Mesenchymal stem cell (in vitro differentiated cells and primary cell): ENCODE data around the gene CDK11A.

Experiments
- DNase-seq: peaks from one replicate; pipeline ENCODE4 v3.0.0-alpha.2; 2013
- H2AFZ ChIP-seq: one replicate; pipeline ENCODE4 v1.6.1; 2013; ENCODE audit warnings: low read depth, mild to moderate bottlenecking, control low read depth, inconsistent platforms, low read length, moderate library complexity
- H2AK5ac ChIP-seq: 2 replicates; pipeline ENCODE4 v1.6.1; 2013; ENCODE audit warnings: low read length, moderate library complexity, mild to moderate bottlenecking, inconsistent platforms; ENCODE audit not compliant: severe bottlenecking
- H2BK120ac ChIP-seq: one replicate; pipeline ENCODE4 v1.6.1; 2013; ENCODE audit warnings: low read depth, mild to moderate bottlenecking, inconsistent platforms, low read length, moderate library complexity
- H2BK12ac ChIP-seq, 2 experiments: one replicate each; pipeline ENCODE4 v1.6.1; 2013; ENCODE audit warnings: inconsistent platforms in 2 of 2, low read length in 2 of 2, mild to moderate bottlenecking in 2 of 2, moderate library complexity in 2 of 2, control low read depth in 1 of 2
- H2BK15ac ChIP-seq: one replicate; pipeline ENCODE4 v1.6.1; 2013; ENCODE audit warnings: mild to moderate bottlenecking, low read depth, inconsistent platforms; ENCODE audit not compliant: poor library complexity, severe bottlenecking
- H2BK5ac ChIP-seq: 2 replicates; pipeline ENCODE4 v1.6.1; 2013; ENCODE audit warnings: low read depth, mild to moderate bottlenecking, low read length, control low read depth, inconsistent platforms; ENCODE audit not compliant: poor library complexity, severe bottlenecking
- H3K14ac ChIP-seq, 2 experiments: one replicate each; pipeline ENCODE4 v1.6.1; 2013; ENCODE audit warnings: inconsistent platforms in 2 of 2, low read length in 2 of 2, control low read depth in 1 of 2, mild to moderate bottlenecking in 1 of 2, moderate library complexity in 1 of 2
- H3K18ac ChIP-seq, 2 experiments: one replicate each; pipeline ENCODE4 v1.6.1; 2013; ENCODE audit warnings: inconsistent platforms in 2 of 2, low read length in 2 of 2, control low read depth in 1 of 2, low read depth in 1 of 2, mild to moderate bottlenecking in 1 of 2
- H3K23ac ChIP-seq, 2 experiments: one replicate each; pipeline ENCODE4 v1.6.1; 2013; ENCODE audit warnings: inconsistent platforms in 2 of 2, low read length in 2 of 2, mild to moderate bottlenecking in 2 of 2, moderate library complexity in 2 of 2, control low read depth in 1 of 2
- H3K27ac ChIP-seq: 2 replicates; pipeline ENCODE4 v1.5.1; 2013; ENCODE audit warnings: mild to moderate bottlenecking, moderate library complexity, low read length, control low read depth, inconsistent platforms; ENCODE audit not compliant: poor library complexity, severe bottlenecking
- H3K27me3 ChIP-seq, 2 experiments: 2 replicates each; pipeline versions ENCODE4 v1.6.1 to v1.7.0; 2013; ENCODE audit warnings: low read length in 2 of 2, mild to moderate bottlenecking in 2 of 2, moderate library complexity in 2 of 2, control low read depth in 1 of 2, inconsistent platforms in 1 of 2; ENCODE audit not compliant: control insufficient read depth in 1 of 2, insufficient read depth in 1 of 2
- H3K36me3 ChIP-seq, 2 experiments: 2 replicates each; pipeline versions ENCODE4 v1.6.1 to v1.7.0; 2013; ENCODE audit warnings: low read length in 2 of 2, control low read depth in 1 of 2, inconsistent platforms in 1 of 2, low read depth in 1 of 2, mild to moderate bottlenecking in 1 of 2; ENCODE audit not compliant: insufficient read depth in 2 of 2, control insufficient read depth in 1 of 2
- H3K4ac ChIP-seq, 2 experiments: one replicate each; pipeline ENCODE4 v1.6.1; 2013; ENCODE audit warnings: inconsistent platforms in 2 of 2, low read length in 2 of 2, mild to moderate bottlenecking in 2 of 2, moderate library complexity in 2 of 2, control low read depth in 1 of 2, low read depth in 1 of 2
- H3K4me1 ChIP-seq: 2 replicates; pipeline ENCODE4 v1.6.1; 2013; ENCODE audit warnings: low read depth, low read length, control low read depth; ENCODE audit not compliant: control insufficient read depth, insufficient read depth
- H3K4me2 ChIP-seq: 2 replicates; pipeline ENCODE4 v1.6.1; 2013; ENCODE audit warnings: low read length, mild to moderate bottlenecking, inconsistent platforms; ENCODE audit not compliant: poor library complexity, severe bottlenecking
- H3K4me3 ChIP-seq, 2 experiments: 2 replicates each; pipeline versions ENCODE4 v1.5.1 to v1.7.0; 2013; ENCODE audit warnings: low read length in 2 of 2, mild to moderate bottlenecking in 2 of 2, control low read depth in 1 of 2, low read depth in 1 of 2; ENCODE audit not compliant: insufficient read depth in 1 of 2
- H3K79me1 ChIP-seq: replicated peaks from 2 replicates; pipeline ENCODE4 v1.6.1; 2013; ENCODE audit warnings: mild to moderate bottlenecking, control low read depth, low read length, inconsistent platforms; ENCODE audit not compliant: poor library complexity, severe bottlenecking
- H3K9ac ChIP-seq: 2 replicates; pipeline ENCODE4 v1.7.0; 2013; ENCODE audit warnings: mild to moderate bottlenecking, low read length, moderate library complexity
- H3K9me3 ChIP-seq: 2 replicates; pipeline ENCODE4 v1.7.0; 2013; ENCODE audit warnings: mild to moderate bottlenecking, low read length; ENCODE audit not compliant: control insufficient read depth
- H4K8ac ChIP-seq: one replicate; pipeline ENCODE4 v1.6.1; 2013; ENCODE audit warnings: inconsistent platforms, mild to moderate bottlenecking, low read length, moderate library complexity
- H4K91ac ChIP-seq: one replicate; pipeline ENCODE4 v1.6.1; 2013; ENCODE audit warnings: mild to moderate bottlenecking, low read length, inconsistent platforms
- WGBS: methylation state at CpG from one replicate; pipeline ENCODE4 v1.1.7; 2013; ENCODE audit warnings: mixed read lengths; 5-methylcytosine and 5-hydroxymethylcytosine counted together

Gene CDK11A

DNA sequence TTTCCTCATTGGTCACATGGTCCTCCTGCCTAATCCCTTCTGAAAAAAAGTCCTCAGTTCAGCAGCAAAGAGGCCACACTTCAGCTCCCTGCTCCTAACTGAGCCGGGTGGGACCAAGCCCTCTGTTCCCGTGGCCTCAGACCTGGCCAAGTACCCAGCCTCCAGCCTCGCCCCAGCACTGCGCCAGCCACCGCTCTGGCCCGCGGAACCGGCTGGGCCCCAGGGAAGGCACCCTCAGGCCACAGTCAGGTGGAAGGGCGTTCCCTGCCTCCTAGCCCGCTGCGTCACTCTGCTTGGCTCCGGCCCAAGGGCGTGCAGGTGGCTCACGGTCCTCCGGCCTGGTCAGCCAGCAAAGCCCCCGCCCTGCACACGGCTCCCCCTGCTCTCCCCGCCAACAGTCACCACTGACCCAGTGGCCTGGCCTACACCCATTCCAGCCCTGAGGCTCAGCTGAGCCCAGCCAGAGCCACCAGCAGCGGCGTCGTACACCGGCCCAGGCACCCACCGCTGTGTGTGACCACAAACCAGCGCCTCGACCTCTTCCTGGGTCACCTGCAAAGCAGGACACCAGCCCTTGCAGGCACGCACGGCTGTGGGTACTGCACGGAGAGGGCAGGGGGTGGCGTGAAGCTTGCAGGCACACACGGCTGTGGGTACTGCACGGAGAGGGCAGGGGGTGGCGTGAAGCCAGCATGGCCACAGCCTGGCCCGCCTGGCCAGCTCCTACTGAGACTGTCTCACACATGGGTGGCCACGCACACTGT, 34.7 kb upstream of the CDK11A start:
- H3K23ac ChIP-seq: no peak overlapping the region

GRCh38 chr1:1758059-1758621, 34.0 kb upstream of the CDK11A start:
- 98% methylated on average over 22 of the region's 27 CpGs for WGBS
- no peak overlapping the region for H3K14ac ChIP-seq
- peak overlapping the region; percentile 50 for H4K91ac ChIP-seq
- H3K4me1 ChIP-seq: peaks cover 14% of the 10 kb centered on the region
- peaks cover 80 to 100% of the 10 kb centered on the region in 2 experiments for H3K36me3 ChIP-seq
- H3K27me3 ChIP-seq: no peaks in the 10 kb centered on the region
- peak overlapping the region; percentile 47 for H4K8ac ChIP-seq
- no peak overlapping the region for H3K23ac ChIP-seq
- no peak overlapping the region for H2BK120ac ChIP-seq
- no peak for DNase-seq
- no peak overlapping the region for H2BK5ac ChIP-seq
- no peak overlapping the region for H3K4me3 ChIP-seq
- H2AK5ac ChIP-seq: no peak overlapping the region
- peaks cover 57% of the 10 kb centered on the region for H3K79me1 ChIP-seq
- H3K4me2 ChIP-seq: no peak overlapping the region
- no peak overlapping the region for H2AFZ ChIP-seq
- no peak overlapping the region for H3K18ac ChIP-seq
- H3K9me3 ChIP-seq: no peaks in the 10 kb centered on the region
- no peak overlapping the region for H3K4ac ChIP-seq
- peak overlapping the region in 1 of 2 experiments; percentile 23 for H2BK12ac ChIP-seq
- H3K27ac ChIP-seq: no peak overlapping the region
- H2BK15ac ChIP-seq: no peak overlapping the region
- H3K9ac ChIP-seq: peak overlapping the region; percentile 26

More for the DNA sequence above, 34.7 kb upstream of the CDK11A start:
- H3K9ac ChIP-seq: peak overlapping the region; percentile 26
- no peak overlapping the region for H2BK120ac ChIP-seq
- no peaks in the 10 kb centered on the region for H3K27me3 ChIP-seq
- peaks cover 14% of the 10 kb centered on the region for H3K4me1 ChIP-seq
- H3K4me3 ChIP-seq: no peak overlapping the region
- no peak overlapping the region for H3K4me2 ChIP-seq
- H3K9me3 ChIP-seq: no peaks in the 10 kb centered on the region
- H2BK15ac ChIP-seq: no peak overlapping the region
- H2AK5ac ChIP-seq: no peak overlapping the region
- H2BK5ac ChIP-seq: no peak overlapping the region
- H3K36me3 ChIP-seq: peaks cover 77 to 96% of the 10 kb centered on the region in 2 experiments
- 92% methylated on average over 34 of the region's 34 CpGs for WGBS
- peak overlapping the region in 1 of 2 experiments; percentile 19 for H3K14ac ChIP-seq
- H3K27ac ChIP-seq: no peak overlapping the region
- H2AFZ ChIP-seq: no peak overlapping the region
- H3K4ac ChIP-seq: no peak overlapping the region
- H4K8ac ChIP-seq: no peak overlapping the region
- H4K91ac ChIP-seq: peak overlapping the region; percentile 47
- no peak overlapping the region for H2BK12ac ChIP-seq
- peaks cover 54% of the 10 kb centered on the region for H3K79me1 ChIP-seq
- no peak overlapping the region for H3K18ac ChIP-seq
- DNase-seq: no peak

GRCh38 chr1:1757422-1758058, 33.4 kb upstream of the CDK11A start:
- Histone ChIP-seq H2BK12ac (no peak overlapping the region), H3K9ac (no peak overlapping the region), H3K27ac (no peak overlapping the region), H3K18ac (no peak overlapping the region), H2BK5ac (no peak overlapping the region), H3K4ac (no peak overlapping the region), H3K9me3 (no peaks in the 10 kb centered on the region), H3K4me2 (no peak overlapping the region), H3K36me3 (peaks cover 79 to 100% of the 10 kb centered on the region in 2 experiments), H3K4me1 (peaks cover 14% of the 10 kb centered on the region), H2BK15ac (no peak overlapping the region), H2BK120ac (no peak overlapping the region), H2AFZ (no peak overlapping the region), H4K91ac (no peak overlapping the region), H4K8ac (no peak overlapping the region), H3K23ac (no peak overlapping the region), H2AK5ac (no peak overlapping the region), H3K14ac (no peak overlapping the region), H3K79me1 (peaks cover 53% of the 10 kb centered on the region), H3K4me3 (no peak overlapping the region), H3K27me3 (no peaks in the 10 kb centered on the region)
- 97% methylated on average over 25 of the region's 25 CpGs for WGBS
- DNase-seq: no peak
